ENCODE measurements around the gene KCNK7. TPM values are rescaled to one million over a fixed set of nuclear protein-coding genes. Genes with fewer than 3 reads are reported as not detected.
A peak's percentile ranks its signal among the peaks of the same experiment; 100 is the strongest.
"Not testable (repeated sequence)": the region's sequence is repeated elsewhere in the genome, so short reads cannot be mapped to it uniquely, and the experiment has no call there.

Gene KCNK7
- total RNA-seq (2014; rRNA removed; shearing (Covaris generic)) = 0.52 TPM in 1 of 2 replicates, not detected in the other

- no peak for DNase-seq (ENCODE audit: low read depth)
Observed at GRCh38 chr11:65595543-65596281, at the start of gene KCNK7. KCNK7 (minus strand) TSS chr11:65595800; CDS start chr11:65595772, 28 bp downstream.

- no peak for DNase-seq (ENCODE audit: low read depth)
Observed at GRCh38 chr11:65644837-65645236, 49.2 kb upstream of the KCNK7 start.

GRCh38 chr11:65643971-65644370, 48.4 kb upstream of the KCNK7 start:
- DNase-seq (ENCODE audit: low read depth) = peak; percentile 27

GRCh38 chr11:65642014-65642671, 46.5 kb upstream of the KCNK7 start:
- DNase-seq (ENCODE audit: low read depth) = no peak

GRCh38 chr11:65641297-65642013, 45.9 kb upstream of the KCNK7 start:
- DNase-seq (ENCODE audit: low read depth) = no peak

GRCh38 chr11:65640483-65641296, 45.1 kb upstream of the KCNK7 start:
- DNase-seq (ENCODE audit: low read depth) = no peak

- no peak for DNase-seq (ENCODE audit: low read depth)
Observed at GRCh38 chr11:65639623-65640482, 44.3 kb upstream of the KCNK7 start.

GRCh38 chr11:65639228-65639597, 43.6 kb upstream of the KCNK7 start:
- not testable (repeated sequence) for DNase-seq (ENCODE audit: low read depth)

- DNase-seq (ENCODE audit: low read depth) = peak; percentile 94
Observed at GRCh38 chr11:65637794-65638419, 42.3 kb upstream of the KCNK7 start, which contains the start of gene SIPA1. SIPA1 (plus strand) TSS chr11:65638101; CDS start chr11:65640922, 2,821 bp downstream.

GRCh38 chr11:65637032-65637557, 41.5 kb upstream of the KCNK7 start:
- DNase-seq (ENCODE audit: low read depth) = no peak

- DNase-seq (ENCODE audit: low read depth) = no peak
Observed at GRCh38 chr11:65636108-65637031, 40.8 kb upstream of the KCNK7 start.

GRCh38 chr11:65634905-65635731, 39.5 kb upstream of the KCNK7 start:
- DNase-seq (ENCODE audit: low read depth) = no peak

GRCh38 chr11:65634440-65634839, 38.8 kb upstream of the KCNK7 start:
- no peak for DNase-seq (ENCODE audit: low read depth)

GRCh38 chr11:65634109-65634436, 38.5 kb upstream of the KCNK7 start:
- no peak for DNase-seq (ENCODE audit: low read depth)

- no peak for DNase-seq (ENCODE audit: low read depth)
Observed at GRCh38 chr11:65633390-65634108, 37.9 kb upstream of the KCNK7 start.

- DNase-seq (ENCODE audit: low read depth) = no peak
Observed at GRCh38 chr11:65630215-65630614, 34.6 kb upstream of the KCNK7 start.

- DNase-seq (ENCODE audit: low read depth) = no peak
Observed at GRCh38 chr11:65629579-65629978, 34.0 kb upstream of the KCNK7 start.

All from M059J (cell line).